ENCODE measurements around the gene MSANTD1.

DNA sequence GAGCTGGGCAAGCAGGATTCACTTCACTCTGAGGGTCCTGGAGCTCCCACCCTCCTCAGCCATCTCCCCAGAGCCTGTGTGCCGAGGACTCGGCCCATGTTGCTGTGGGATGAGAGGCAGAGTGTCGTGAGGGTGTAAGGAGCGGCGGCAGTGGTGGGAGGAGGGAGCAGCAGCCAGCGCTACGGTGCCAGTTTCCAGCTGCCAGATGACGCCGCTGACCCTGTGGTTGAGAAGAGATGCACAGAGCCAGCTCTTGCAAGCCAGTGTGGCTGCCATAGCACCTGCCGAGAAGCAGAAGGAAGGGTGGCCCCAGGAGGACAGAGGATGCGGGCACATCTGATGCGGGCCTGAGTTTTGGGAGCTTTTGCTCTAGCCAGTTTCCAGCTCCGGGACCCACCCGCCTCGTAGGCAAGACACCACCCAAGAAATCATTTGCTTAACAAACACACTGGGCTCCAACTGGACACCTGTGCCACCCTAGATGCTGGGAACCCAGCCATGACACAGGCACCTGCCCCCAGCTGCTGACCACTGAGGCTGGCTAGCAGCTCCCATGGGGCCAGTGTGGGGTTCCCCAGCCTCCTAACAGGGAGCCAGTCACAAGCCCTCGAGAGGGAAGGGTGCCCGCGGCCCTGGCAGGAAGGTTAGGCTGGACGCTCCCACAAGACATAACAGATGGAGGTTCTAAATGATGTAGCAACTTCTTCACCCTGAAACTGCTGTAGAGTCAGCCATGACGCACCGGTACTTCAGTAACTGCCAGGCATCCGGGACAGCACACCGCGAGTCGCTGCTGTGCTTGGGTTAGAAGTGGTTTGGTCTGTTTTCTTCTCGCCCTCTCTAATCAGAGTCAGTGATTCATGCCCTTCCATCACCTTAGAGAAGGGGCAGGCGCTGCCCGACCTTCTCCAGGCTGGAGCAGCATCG is 8.9 kb downstream of the MSANTD1 start:
- TF ChIP-seq, protein P1, sequence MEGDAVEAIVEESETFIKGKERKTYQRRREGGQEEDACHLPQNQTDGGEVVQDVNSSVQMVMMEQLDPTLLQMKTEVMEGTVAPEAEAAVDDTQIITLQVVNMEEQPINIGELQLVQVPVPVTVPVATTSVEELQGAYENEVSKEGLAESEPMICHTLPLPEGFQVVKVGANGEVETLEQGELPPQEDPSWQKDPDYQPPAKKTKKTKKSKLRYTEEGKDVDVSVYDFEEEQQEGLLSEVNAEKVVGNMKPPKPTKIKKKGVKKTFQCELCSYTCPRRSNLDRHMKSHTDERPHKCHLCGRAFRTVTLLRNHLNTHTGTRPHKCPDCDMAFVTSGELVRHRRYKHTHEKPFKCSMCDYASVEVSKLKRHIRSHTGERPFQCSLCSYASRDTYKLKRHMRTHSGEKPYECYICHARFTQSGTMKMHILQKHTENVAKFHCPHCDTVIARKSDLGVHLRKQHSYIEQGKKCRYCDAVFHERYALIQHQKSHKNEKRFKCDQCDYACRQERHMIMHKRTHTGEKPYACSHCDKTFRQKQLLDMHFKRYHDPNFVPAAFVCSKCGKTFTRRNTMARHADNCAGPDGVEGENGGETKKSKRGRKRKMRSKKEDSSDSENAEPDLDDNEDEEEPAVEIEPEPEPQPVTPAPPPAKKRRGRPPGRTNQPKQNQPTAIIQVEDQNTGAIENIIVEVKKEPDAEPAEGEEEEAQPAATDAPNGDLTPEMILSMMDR (IDR thresholded peaks at IDR 0.05; ENCODE audit: insufficient read depth, low read depth, low read length) = no peak
- no peak for TF ChIP-seq EZH2 (IDR thresholded peaks at IDR 0.05; ENCODE audit: insufficient read depth, low read length)
